Activated T-cell treated with anti-CD3 and anti-CD28 coated beads, Interleukin-2, amount 50 U/mL, for 4 hours (primary cell): ENCODE data around the gene FPR1. TPM values are rescaled to one million over a fixed set of nuclear protein-coding genes. Genes with fewer than 3 reads are reported as not detected.

Experiments used
- ATAC-seq, 2 donors: fragments of 200-7000 bp; cut with Tn5 transposase; one replicate each; pipeline ENCODE4 v1.10.0; 2021
- DNase-seq: peaks from one replicate; pipeline ENCODE4 v3.0.0-alpha.2; 2020
- H3K27me3 Mint-ChIP-seq: one replicate; pipeline ENCODE4 v1.8.0; 2021; ENCODE audit warnings: low read depth, mixed read lengths
- H3K36me3 Mint-ChIP-seq: one replicate; pipeline ENCODE4 v1.8.0; 2022; ENCODE audit warnings: mixed read lengths; ENCODE audit not compliant: insufficient read depth
- H3K4me1 Mint-ChIP-seq: one replicate; pipeline ENCODE4 v1.8.0; 2021; ENCODE audit warnings: low read depth, mixed read lengths
- H3K4me3 Mint-ChIP-seq: one replicate; pipeline ENCODE4 v1.8.0; 2021; ENCODE audit warnings: mild to moderate bottlenecking, moderate library complexity, mixed read lengths
- H3K9me3 Mint-ChIP-seq: one replicate; pipeline ENCODE4 v1.8.0; 2021; ENCODE audit warnings: mixed read lengths
- total RNA-seq, 3 donors: library from RNA; stranded (reverse); gene quantifications; one replicate each; pipeline ENCODE4 v1.2.1, GENCODE V29; 2021

The FPR1 gene
- total RNA-seq, 3 donors from 2014 or later: not detected

GRCh38 chr19:51712461-51713081, 39.1 kb downstream of the FPR1 start:
- Mint-ChIP-seq H3K27me3 (peaks cover 6% of the 10 kb centered on the region), H3K36me3 (no peaks in the 10 kb centered on the region), H3K9me3 (no peaks in the 10 kb centered on the region), H3K4me1 (peaks cover 1% of the 10 kb centered on the region), H3K4me3 (no peak overlapping the region)
- ATAC-seq: no peak
- no peak for DNase-seq

GRCh38 chr19:51711702-51712101, 40.0 kb downstream of the FPR1 start:
- Mint-ChIP-seq H3K4me3 (no peak overlapping the region), H3K36me3 (no peaks in the 10 kb centered on the region), H3K9me3 (no peaks in the 10 kb centered on the region), H3K27me3 (peaks cover 5% of the 10 kb centered on the region), H3K4me1 (peaks cover 1% of the 10 kb centered on the region)
- no peak for ATAC-seq
- no peak for DNase-seq

GRCh38 chr19:51710163-51710562, 41.5 kb downstream of the FPR1 start:
- Mint-ChIP-seq H3K4me1 (peaks cover 11% of the 10 kb centered on the region), H3K9me3 (no peaks in the 10 kb centered on the region), H3K36me3 (peaks cover 11% of the 10 kb centered on the region), H3K4me3 (no peak overlapping the region), H3K27me3 (peaks cover 2% of the 10 kb centered on the region)
- DNase-seq: no peak
- ATAC-seq: no peak

DNA sequence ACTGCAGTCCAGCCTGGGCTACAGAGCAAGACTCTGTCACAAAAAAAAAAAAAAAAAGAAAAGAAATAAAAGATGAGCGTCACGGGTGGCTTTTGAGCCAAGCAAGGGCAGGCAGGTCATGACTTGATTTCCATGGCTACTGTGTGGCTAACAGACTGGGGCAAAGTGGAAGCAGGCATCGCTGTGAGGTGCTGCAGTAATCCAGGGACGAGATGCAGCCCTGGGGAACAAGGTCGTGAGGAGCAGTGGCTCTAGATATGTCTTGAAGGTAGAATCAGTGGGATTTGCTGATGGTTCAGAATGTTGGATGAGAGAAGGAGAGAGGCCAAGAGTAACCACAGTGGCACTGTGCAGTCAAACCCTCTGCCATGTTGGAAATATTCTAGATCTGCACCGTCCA, 42.1 kb downstream of the FPR1 start:
- DNase-seq (no peak), ATAC-seq (no peak)
- Mint-ChIP-seq H3K27me3 (peaks cover 2% of the 10 kb centered on the region), H3K36me3 (peaks cover 12% of the 10 kb centered on the region), H3K9me3 (no peaks in the 10 kb centered on the region), H3K4me3 (no peak overlapping the region), H3K4me1 (peaks cover 15% of the 10 kb centered on the region)

DNA sequence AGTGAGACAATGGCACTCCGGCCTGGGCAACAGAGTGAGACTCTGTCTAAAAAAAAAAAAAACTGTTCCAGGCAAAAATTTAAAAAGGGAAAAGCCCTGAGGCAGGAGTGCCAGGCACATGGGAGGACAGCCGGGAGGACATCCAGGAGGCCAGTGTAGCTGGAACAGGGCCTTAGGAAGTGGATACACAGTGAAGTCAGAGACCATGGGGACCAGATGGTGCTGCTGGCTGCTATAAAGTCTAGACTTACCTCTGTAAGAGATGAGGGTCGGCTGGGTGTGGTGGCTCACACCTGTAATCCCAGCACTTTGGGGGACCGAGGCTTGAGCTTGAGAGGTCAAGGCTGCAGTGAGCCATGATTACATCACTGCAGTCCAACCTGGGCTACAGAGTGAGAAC, 42.9 kb downstream of the FPR1 start:
- Mint-ChIP-seq H3K27me3 (peaks cover 2% of the 10 kb centered on the region), H3K4me3 (no peak overlapping the region), H3K36me3 (peaks cover 12% of the 10 kb centered on the region), H3K9me3 (no peaks in the 10 kb centered on the region), H3K4me1 (peaks cover 19% of the 10 kb centered on the region)
- ATAC-seq: no peak
- no peak for DNase-seq

GRCh38 chr19:51706885-51707284, 44.8 kb downstream of the FPR1 start:
- no peak for DNase-seq
- no peaks in the 10 kb centered on the region for H3K9me3 Mint-ChIP-seq
- peaks cover 6% of the 10 kb centered on the region for H3K27me3 Mint-ChIP-seq
- H3K4me3 Mint-ChIP-seq: no peak overlapping the region
- peaks cover 32% of the 10 kb centered on the region for H3K4me1 Mint-ChIP-seq
- H3K36me3 Mint-ChIP-seq: peaks cover 12% of the 10 kb centered on the region
- no peak for ATAC-seq

- peaks cover 32% of the 10 kb centered on the region for H3K4me1 Mint-ChIP-seq
- peak overlapping the region; percentile 91 for H3K4me3 Mint-ChIP-seq
- peaks cover 6% of the 10 kb centered on the region for H3K27me3 Mint-ChIP-seq
- H3K9me3 Mint-ChIP-seq: no peaks in the 10 kb centered on the region
- H3K36me3 Mint-ChIP-seq: peaks cover 12% of the 10 kb centered on the region
- ATAC-seq (no peak), DNase-seq (no peak)
Observed at GRCh38 chr19:51706296-51706695, 45.4 kb downstream of the FPR1 start.

GRCh38 chr19:51704626-51705025, 47.1 kb downstream of the FPR1 start:
- Mint-ChIP-seq H3K4me3 (peak overlapping the region; percentile 91), H3K4me1 (peaks cover 32% of the 10 kb centered on the region), H3K27me3 (peaks cover 6% of the 10 kb centered on the region), H3K36me3 (peaks cover 12% of the 10 kb centered on the region), H3K9me3 (peaks cover 4% of the 10 kb centered on the region)
- DNase-seq (no peak), ATAC-seq (no peak)

DNA sequence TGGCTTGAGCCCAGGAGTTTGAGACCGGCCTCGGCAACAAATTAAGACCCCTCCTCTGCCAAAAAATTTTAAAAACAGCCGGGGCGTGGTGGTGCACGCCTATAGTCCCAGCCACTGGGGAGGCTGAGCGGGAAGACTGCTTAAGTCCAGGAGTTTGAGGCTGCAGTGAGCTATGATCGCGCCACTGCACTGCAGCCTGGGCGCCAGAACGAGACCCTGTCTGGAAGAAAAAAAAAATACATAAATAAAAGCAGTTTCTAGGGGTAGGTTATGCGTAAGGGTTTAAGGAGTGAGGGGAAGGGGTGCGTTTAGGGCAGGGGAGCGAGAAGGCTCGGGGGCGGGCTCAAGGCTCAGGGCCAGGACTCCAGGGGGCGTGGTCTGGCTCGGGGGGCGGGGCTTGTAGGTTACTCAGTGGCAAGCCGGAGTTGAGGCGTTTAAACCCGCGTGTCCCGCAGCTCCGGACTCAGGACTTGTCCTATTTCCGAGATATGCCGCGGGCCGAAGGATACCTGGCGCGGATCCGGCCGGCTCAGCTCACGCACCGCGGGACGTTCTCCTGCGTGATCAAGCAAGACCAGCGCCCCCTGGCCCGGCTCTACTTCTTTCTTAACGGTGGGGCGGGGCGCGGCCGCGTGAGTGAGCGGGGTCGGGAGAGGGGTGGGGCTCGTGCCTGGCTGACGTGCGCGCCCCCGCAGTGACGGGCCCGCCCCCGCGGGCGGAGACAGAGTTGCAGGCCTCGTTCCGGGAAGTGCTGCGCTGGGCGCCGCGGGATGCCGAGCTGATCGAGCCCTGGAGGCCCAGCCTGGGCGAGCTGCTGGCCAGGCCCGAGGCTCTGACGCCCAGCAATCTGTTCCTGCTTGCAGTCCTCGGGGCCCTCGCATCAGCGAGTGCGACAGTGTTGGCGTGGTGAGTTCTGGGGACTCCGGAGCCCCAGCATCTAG, 47.8 kb downstream of the FPR1 start:
- Mint-ChIP-seq H3K4me1 (peaks cover 31% of the 10 kb centered on the region), H3K9me3 (peaks cover 4% of the 10 kb centered on the region), H3K36me3 (peaks cover 12% of the 10 kb centered on the region), H3K27me3 (peaks cover 6% of the 10 kb centered on the region), H3K4me3 (peak overlapping the region; percentile 91)
- peak; percentile 93 to 94 for ATAC-seq
- peak; percentile 97 for DNase-seq

GRCh38 chr19:51702825-51703574, 48.7 kb downstream of the FPR1 start:
- ATAC-seq (no peak), DNase-seq (no peak)
- H3K9me3 Mint-ChIP-seq: peaks cover 4% of the 10 kb centered on the region
- peaks cover 6% of the 10 kb centered on the region for H3K27me3 Mint-ChIP-seq
- peak overlapping the region; percentile 91 for H3K4me3 Mint-ChIP-seq
- H3K36me3 Mint-ChIP-seq: peaks cover 12% of the 10 kb centered on the region
- H3K4me1 Mint-ChIP-seq: peaks cover 31% of the 10 kb centered on the region

DNA sequence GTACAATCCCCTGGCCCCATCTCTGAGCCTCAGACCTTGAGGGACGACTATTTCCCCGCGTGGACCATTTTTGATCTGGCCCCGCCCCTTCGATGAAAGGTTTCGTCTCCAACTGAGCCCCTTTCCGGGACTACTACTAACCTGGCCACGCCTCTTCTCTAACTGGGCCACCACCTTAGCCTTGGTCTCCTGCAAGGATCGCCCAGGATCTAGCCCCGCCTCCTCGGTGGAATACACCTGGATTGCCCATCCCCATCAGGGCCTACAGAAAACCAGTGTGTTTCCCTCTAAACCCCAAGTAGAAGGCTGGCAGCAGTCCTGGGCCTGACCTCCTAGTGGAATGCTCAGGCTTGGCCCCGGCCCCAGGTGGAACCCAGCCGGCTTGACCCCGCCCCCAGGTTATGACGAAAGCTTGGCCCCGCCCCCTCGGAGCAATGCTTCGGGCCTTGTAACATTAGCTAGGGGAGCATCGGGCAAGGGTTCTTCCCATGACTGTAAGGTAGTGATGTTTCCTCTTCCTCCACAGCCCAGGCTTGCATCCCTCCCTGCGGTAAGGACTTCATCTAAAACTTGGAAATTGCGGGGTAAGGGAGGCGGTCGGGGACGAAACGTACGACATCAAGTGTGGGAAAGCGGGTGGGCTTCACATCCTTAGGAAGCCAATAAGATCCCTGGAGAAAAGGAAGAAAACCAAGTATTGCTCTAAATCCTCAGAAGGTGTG, 49.4 kb downstream of the FPR1 start:
- ATAC-seq (no peak), DNase-seq (peak; percentile 50)
- H3K4me3 Mint-ChIP-seq: peak overlapping the region; percentile 91
- peaks cover 6% of the 10 kb centered on the region for H3K27me3 Mint-ChIP-seq
- H3K36me3 Mint-ChIP-seq: peaks cover 15% of the 10 kb centered on the region
- peaks cover 31% of the 10 kb centered on the region for H3K4me1 Mint-ChIP-seq
- H3K9me3 Mint-ChIP-seq: peaks cover 4% of the 10 kb centered on the region

- H3K36me3 Mint-ChIP-seq: peaks cover 15% of the 10 kb centered on the region
- ATAC-seq (no peak), DNase-seq (no peak)
- H3K9me3 Mint-ChIP-seq: peaks cover 4% of the 10 kb centered on the region
- H3K27me3 Mint-ChIP-seq: peaks cover 6% of the 10 kb centered on the region
- no peak overlapping the region for H3K4me3 Mint-ChIP-seq
- H3K4me1 Mint-ChIP-seq: peaks cover 31% of the 10 kb centered on the region
Observed at GRCh38 chr19:51701468-51702100, 50.1 kb downstream of the FPR1 start.

GRCh38 chr19:51699170-51699569, 52.5 kb downstream of the FPR1 start:
- no peak for DNase-seq
- ATAC-seq: no peak
- H3K4me1 Mint-ChIP-seq: peaks cover 15% of the 10 kb centered on the region
- H3K36me3 Mint-ChIP-seq: peaks cover 3% of the 10 kb centered on the region
- peaks cover 4% of the 10 kb centered on the region for H3K9me3 Mint-ChIP-seq
- no peak overlapping the region for H3K4me3 Mint-ChIP-seq
- H3K27me3 Mint-ChIP-seq: peaks cover 6% of the 10 kb centered on the region
